AG04449 (cell line): Measurements from ENCODE around the gene SURF6.

Experiments
- CTCF ChIA-PET: fragments of 350-600 bp; formaldehyde crosslinking; extraction: SDS; loops from one replicate; lab custom pipeline; 2021; ENCODE audit warnings: antibody characterized with exemption; lab: Yijun Ruan, JAX
- POLR2A ChIA-PET: fragments of 400-600, 350-600 bp; formaldehyde crosslinking; extraction: SDS; loops from one replicate; lab custom pipeline; 2020; ENCODE audit warnings: antibody characterized with exemption, inconsistent platforms; lab: Yijun Ruan, JAX
- DNase-seq: peaks from one replicate; pipeline ENCODE4 v3.0.0-alpha.2; 2010; ENCODE audit warnings: low read depth, low spot score
- H3K4me3 ChIP-seq: 2 replicates; pipeline ENCODE4 v1.5.1; 2011; ENCODE audit warnings: low read depth, mild to moderate bottlenecking, control low read depth, low read length
- TF ChIP-seq, protein P1 (sequence below): IDR thresholded peaks from one replicate; pipeline ENCODE4 v1.5.1; 2011; ENCODE audit warnings: mild to moderate bottlenecking, moderate library complexity, low read length, control low read depth, inconsistent platforms; ENCODE audit not compliant: insufficient read depth; ENCODE audit errors: missing control alignments

Gene SURF6

DNA sequence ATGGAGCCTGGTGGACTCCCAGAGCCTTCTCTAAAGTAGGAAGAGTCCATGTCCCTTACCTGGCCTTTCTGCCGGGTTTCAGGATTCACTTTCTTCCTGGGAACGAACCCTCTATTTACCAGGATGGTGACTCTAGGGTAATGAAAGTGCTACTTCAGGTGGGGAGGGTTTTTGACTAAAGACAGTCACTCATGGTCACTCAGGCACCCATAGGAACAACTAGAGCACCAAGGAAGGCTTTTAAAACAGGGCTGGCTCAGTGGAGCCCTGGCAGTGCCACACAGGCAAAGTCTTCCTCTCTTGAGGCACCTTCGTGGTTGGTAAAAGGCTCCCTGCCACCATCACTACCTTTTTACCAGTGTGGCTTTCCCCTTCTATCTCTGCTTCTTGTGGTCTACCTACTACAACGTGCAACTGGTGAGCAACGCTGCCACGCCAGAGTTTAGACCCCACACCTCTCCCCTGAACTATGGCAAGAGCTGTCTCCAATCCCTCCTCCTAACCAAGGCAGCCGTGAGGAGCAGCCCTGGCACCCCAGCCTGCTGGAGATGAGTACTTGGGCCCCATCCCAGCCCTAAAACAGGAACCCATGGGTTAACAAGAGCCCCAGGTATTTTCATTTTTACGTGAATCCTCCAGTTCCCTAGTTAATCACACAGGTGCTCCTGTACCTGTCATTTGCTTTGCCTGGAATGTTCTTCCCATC, 16.8 kb upstream of the SURF6 start:
- no peak overlapping the region for H3K4me3 ChIP-seq
- ChIA-PET POLR2A (interaction anchor here (0.9 kb wide), 1 partner anchor 10 kb away, joined by 5 read pairs; no protein-coding TSS in a partner anchor), CTCF (interaction anchor here (0.9 kb wide), 1 partner anchor 172 kb away, joined by 3 read pairs; no protein-coding TSS in a partner anchor)
- DNase-seq, result no peak
- TF ChIP-seq, protein P1, sequence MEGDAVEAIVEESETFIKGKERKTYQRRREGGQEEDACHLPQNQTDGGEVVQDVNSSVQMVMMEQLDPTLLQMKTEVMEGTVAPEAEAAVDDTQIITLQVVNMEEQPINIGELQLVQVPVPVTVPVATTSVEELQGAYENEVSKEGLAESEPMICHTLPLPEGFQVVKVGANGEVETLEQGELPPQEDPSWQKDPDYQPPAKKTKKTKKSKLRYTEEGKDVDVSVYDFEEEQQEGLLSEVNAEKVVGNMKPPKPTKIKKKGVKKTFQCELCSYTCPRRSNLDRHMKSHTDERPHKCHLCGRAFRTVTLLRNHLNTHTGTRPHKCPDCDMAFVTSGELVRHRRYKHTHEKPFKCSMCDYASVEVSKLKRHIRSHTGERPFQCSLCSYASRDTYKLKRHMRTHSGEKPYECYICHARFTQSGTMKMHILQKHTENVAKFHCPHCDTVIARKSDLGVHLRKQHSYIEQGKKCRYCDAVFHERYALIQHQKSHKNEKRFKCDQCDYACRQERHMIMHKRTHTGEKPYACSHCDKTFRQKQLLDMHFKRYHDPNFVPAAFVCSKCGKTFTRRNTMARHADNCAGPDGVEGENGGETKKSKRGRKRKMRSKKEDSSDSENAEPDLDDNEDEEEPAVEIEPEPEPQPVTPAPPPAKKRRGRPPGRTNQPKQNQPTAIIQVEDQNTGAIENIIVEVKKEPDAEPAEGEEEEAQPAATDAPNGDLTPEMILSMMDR, result no peak

GRCh38 chr9:133351908-133352634, 16.1 kb upstream of the SURF6 start:
- no peak for DNase-seq
- CTCF ChIA-PET, result interaction anchor here (1.7 kb wide), 1 partner anchor 22 kb away, joined by 8 read pairs; no protein-coding TSS in a partner anchor
- TF ChIP-seq, protein P1, result peak; percentile 75
- POLR2A ChIA-PET, result interaction anchor here (0.9 kb wide), 2 partner anchors 8 to 12 kb away, joined by 3 read pairs; no protein-coding TSS in a partner anchor
- H3K4me3 ChIP-seq, result no peak overlapping the region

DNA sequence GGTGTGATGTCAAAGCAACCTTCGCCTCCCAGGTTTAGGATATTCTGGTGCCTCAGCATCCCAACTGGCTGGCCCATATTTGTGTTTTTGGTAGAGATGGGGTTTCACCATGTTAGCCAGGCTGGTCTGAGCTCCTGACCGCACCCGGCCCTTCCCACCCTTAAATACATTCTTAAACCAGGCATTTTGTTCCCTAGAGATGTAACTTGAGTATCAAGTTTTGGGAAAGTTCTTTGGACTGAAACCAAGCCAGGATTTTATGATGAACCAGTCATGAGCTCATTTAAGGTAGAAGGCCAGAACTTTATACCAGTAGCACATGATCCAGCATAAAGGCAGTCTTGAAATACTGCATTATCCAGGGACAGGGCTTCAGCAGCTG, 15.5 kb upstream of the SURF6 start:
- no peak for DNase-seq
- POLR2A ChIA-PET, result interaction anchor here (0.9 kb wide), 2 partner anchors 9 to 12 kb away, joined by 3 read pairs; no protein-coding TSS in a partner anchor

GRCh38 chr9:133349965-133350616, 14.1 kb upstream of the SURF6 start:
- peak overlapping the region; percentile 25 for H3K4me3 ChIP-seq
- no peak for DNase-seq
- TF ChIP-seq, protein P1, result no peak
- ChIA-PET POLR2A (interaction anchor here (0.7 to 0.9 kb wide), 2 partner anchors 20 to 135 kb away, joined by 3 to 4 read pairs; no protein-coding TSS in a partner anchor), CTCF (interaction anchor here (0.9 to 1.2 kb wide), 5 partner anchors 9 to 169 kb away, joined by 3 read pairs; no protein-coding TSS in a partner anchor)

More for the DNA sequence above, 15.5 kb upstream of the SURF6 start:
- TF ChIP-seq, protein P1, result no peak
- H3K4me3 ChIP-seq, result no peak overlapping the region
- CTCF ChIA-PET, result interaction anchor here (0.6 to 1.7 kb wide), 5 partner anchors 8 to 208 kb away, joined by 3 to 8 read pairs (median 3); no protein-coding TSS in a partner anchor

- DNase-seq, result no peak
- H3K4me3 ChIP-seq, result peak overlapping the region; percentile 96
- ChIA-PET POLR2A (interaction anchor here (0.8 to 2.1 kb wide), 8 partner anchors 7 to 213 kb away, joined by 3 to 14 read pairs (median 8); partner anchors contain the start of genes SURF1 and SURF2), CTCF (interaction anchor here (1.2 to 1.7 kb wide), 2 partner anchors 8 to 14 kb away, joined by 3 to 6 read pairs; no protein-coding TSS in a partner anchor)
- TF ChIP-seq, protein P1, result no peak
Measured at GRCh38 chr9:133348718-133349573, 13.0 kb upstream of the SURF6 start.
